ENCODE data around the gene PNPO. TPM values are rescaled to one million over a fixed set of nuclear protein-coding genes. Genes with fewer than 3 reads are reported as not detected.

Gene PNPO
- total and polyA plus RNA-seq, 2 of the 8 experiments (the other 6 are each of a cell fraction or from before 2014, with no cell fraction given) = 7.0 to 8.1 TPM

DNA sequence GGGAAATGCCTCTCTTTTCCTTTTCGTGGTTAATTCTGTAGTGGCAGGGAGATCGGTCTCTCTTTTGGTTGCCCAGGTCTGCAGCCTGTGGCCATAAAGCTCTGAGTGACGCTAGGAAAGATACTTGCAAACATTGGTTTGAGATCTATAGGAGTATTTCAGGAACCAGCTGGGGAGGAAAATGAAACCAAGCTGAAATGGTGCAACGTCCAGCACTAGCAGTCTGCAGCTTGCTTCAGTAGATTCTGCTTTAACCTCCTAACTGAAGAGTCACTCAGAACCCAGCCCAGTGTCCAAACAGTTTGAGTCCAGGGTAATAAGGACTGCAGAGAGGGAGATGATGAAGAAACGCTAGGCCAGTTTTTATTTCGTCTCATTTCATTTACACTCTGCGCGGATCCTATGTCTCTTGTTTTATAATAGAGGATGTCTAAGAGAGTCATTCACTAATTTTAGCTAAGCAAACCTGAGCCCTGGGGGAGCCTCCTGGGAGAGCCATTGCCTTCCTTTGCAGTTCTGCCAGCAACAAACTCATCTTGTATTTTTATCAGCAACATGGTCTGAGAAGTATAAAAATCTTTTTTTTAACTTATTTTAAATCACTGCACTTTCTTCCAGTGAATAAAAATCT, 33.3 kb upstream of the PNPO start:
- WGBS, 2 experiments (ENCODE audit: extremely low coverage in 1 of 2, insufficient coverage in 1 of 2, insufficient read length in 1 of 2, insufficient replicate concordance in 2 of 2, low coverage in 1 of 2, low lambda C conversion rate in 2 of 2, missing lambda C conversion rate in 1 of 2) = 91% methylated on average over 8 of the region's 8 CpGs; no CpG with 5 or more reads in 1 of the 2 experiments
- no peaks in the 10 kb centered on the region for H3K9me3 ChIP-seq (ENCODE audit: insufficient read depth in 2 of 2, low read depth in 1 of 2, low read length in 1 of 2)
- H3K14ac ChIP-seq (ENCODE audit: insufficient read length) = no peak overlapping the region
- no peak overlapping the region for H2BK20ac ChIP-seq (ENCODE audit: low read length)
- no peaks in the 10 kb centered on the region for H3K27me3 ChIP-seq (replicated peaks in 1 of 4; ENCODE audit: control insufficient read depth in 3 of 4, extremely low read depth in 1 of 4, insufficient read depth in 3 of 4, low read length in 3 of 4)
- H4K8ac ChIP-seq (ENCODE audit: extremely low read depth, insufficient read depth, low read length) = no peak overlapping the region
- H4K5ac ChIP-seq (ENCODE audit: insufficient read length, low read depth, low read length) = no peak overlapping the region
- no peak overlapping the region for H3K56ac ChIP-seq (replicated peaks; ENCODE audit: insufficient read length, low read depth, low read length)
- no peak overlapping the region for H2BK12ac ChIP-seq (ENCODE audit: low read depth, low read length)
- no peak overlapping the region for H2BK15ac ChIP-seq (ENCODE audit: low read length)
- no peaks in the 10 kb centered on the region; a peak in 1 of 7 replicates for H3K4me1 ChIP-seq (replicated peaks in 1 of 4; ENCODE audit: control insufficient read depth in 3 of 4, insufficient read depth in 4 of 4, low read length in 3 of 4)
- H2AFZ ChIP-seq (ENCODE audit: low read length) = no peak overlapping the region
- FAIRE-seq (no peak), DNase-seq (ENCODE audit: low read depth in 1 of 2, low spot score in 2 of 2) (no peak)
- H3K79me2 ChIP-seq (ENCODE audit: control insufficient read depth in 1 of 2, insufficient read depth in 2 of 2, low read length in 2 of 2) = peaks cover 0 to 4% of the 10 kb centered on the region in 2 experiments; a peak in 2 of 4 replicates
- H2AK5ac ChIP-seq (ENCODE audit: low read depth, low read length) = no peak overlapping the region
- ChIA-PET CTCF (ENCODE audit: partially characterized antibody) (interaction anchor here (0.6 to 1.4 kb wide), 3 partner anchors 19 to 42 kb away, joined by 3 read pairs; no protein-coding TSS in a partner anchor), POLR2A (ENCODE audit: partially characterized antibody) (interaction anchor here (1.5 to 2.3 kb wide), 2 partner anchors 12 to 22 kb away, joined by 3 to 8 read pairs; partner anchors contain the start of gene SP2)
- no peak overlapping the region for H4K91ac ChIP-seq (replicated peaks; ENCODE audit: insufficient read length, low read length)
- no peak overlapping the region for H3K9ac ChIP-seq (replicated peaks in 1 of 4; ENCODE audit: extremely low read depth in 1 of 4, low read depth in 3 of 4, low read length in 3 of 4)
- H3K23me2 ChIP-seq (ENCODE audit: low read depth, low read length) = no peaks in the 10 kb centered on the region
- no peak overlapping the region for H3K18ac ChIP-seq (ENCODE audit: extremely low read depth, low read length)
- no peak overlapping the region for H3K23ac ChIP-seq (ENCODE audit: insufficient read length)
- H3K4ac ChIP-seq (replicated peaks; ENCODE audit: insufficient read length, low read depth, low read length) = no peak overlapping the region
- no peak overlapping the region for H3K4me3 ChIP-seq (ENCODE audit: extremely low read depth in 1 of 4, insufficient read depth in 2 of 4, low read depth in 3 of 4, low read length in 4 of 4)
- no peak overlapping the region for H2BK120ac ChIP-seq (replicated peaks; ENCODE audit: low read depth, low read length)
- peaks cover 10% of the 10 kb centered on the region for H3K79me1 ChIP-seq (ENCODE audit: low read depth, low read length)
- H3K36me3 ChIP-seq (ENCODE audit: control insufficient read depth in 2 of 4, insufficient read depth in 4 of 4, low read length in 3 of 4) = no peaks in the 10 kb centered on the region
- H2BK5ac ChIP-seq (ENCODE audit: low read depth, low read length) = no peak overlapping the region
- H3K27ac ChIP-seq (ENCODE audit: low read depth, low read length) = no peak overlapping the region
- H3K4me2 ChIP-seq (ENCODE audit: insufficient read depth in 1 of 2, low read depth in 2 of 2, low read length in 2 of 2) = no peak overlapping the region
- no peaks in the 10 kb centered on the region for H4K20me1 ChIP-seq (replicated peaks in 1 of 2; ENCODE audit: control insufficient read depth in 1 of 2, insufficient read depth in 2 of 2, low read length in 2 of 2)
- TF ChIP-seq EP300 (IDR thresholded peaks at IDR 0.05; ENCODE audit: borderline replicate concordance in 1 of 2, low read depth in 2 of 2, low read length in 2 of 2) (no peak), TAF1 (IDR thresholded peaks at IDR 0.05; ENCODE audit: low read depth, low read length) (no peak), RXRA (IDR thresholded peaks at IDR 0.05; ENCODE audit: insufficient read depth, low read depth, low read length) (no peak), BRCA1 (IDR thresholded peaks at IDR 0.05; ENCODE audit: low read depth, low read length) (no peak), TAF7 (optimal IDR thresholded peaks at IDR 0.05; ENCODE audit: borderline replicate concordance, low read depth, low read length) (no peak), CEBPB (IDR thresholded peaks at IDR 0.05; ENCODE audit: low read depth, low read length) (no peak), BCL11A (IDR thresholded peaks at IDR 0.05; ENCODE audit: low read depth in 2 of 2, low read length in 2 of 2) (no peak), HDAC2 (IDR thresholded peaks at IDR 0.05; ENCODE audit: borderline replicate concordance in 1 of 2, low read depth in 2 of 2, low read length in 2 of 2) (no peak), GTF2F1 (IDR thresholded peaks at IDR 0.05; ENCODE audit: borderline replicate concordance, low read depth, low read length) (no peak), HDAC6 (IDR thresholded peaks at IDR 0.05; ENCODE audit: low read depth, low read length) (no peak), JUN (IDR thresholded peaks at IDR 0.05; ENCODE audit: low read depth, low read length) (no peak)
- TF ChIP-seq, protein P1, sequence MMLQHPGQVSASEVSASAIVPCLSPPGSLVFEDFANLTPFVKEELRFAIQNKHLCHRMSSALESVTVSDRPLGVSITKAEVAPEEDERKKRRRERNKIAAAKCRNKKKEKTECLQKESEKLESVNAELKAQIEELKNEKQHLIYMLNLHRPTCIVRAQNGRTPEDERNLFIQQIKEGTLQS (IDR thresholded peaks at IDR 0.05; ENCODE audit: insufficient read depth, low read depth, low read length) = no peak

Data from H1 (cell line).